ENCODE results near the gene MYMK.
A peak's percentile ranks its signal among the peaks of the same experiment; 100 is the strongest.

Gene MYMK

GRCh38 chr9:133536080-133536479 is 11.3 kb upstream of the MYMK start:
- no peak for TF ChIP-seq CTCF (IDR thresholded peaks at IDR 0.05; ENCODE audit: low read depth, low read length)
- no peak for DNase-seq (ENCODE audit: low read depth, low spot score)
- in situ Hi-C loops (cut with HindIII; ENCODE audit: low sequenced_read_pairs): no loop called here
- H3K4me3 ChIP-seq (ENCODE audit: low read depth, low read length): no peak overlapping the region

- no peak for TF ChIP-seq CTCF (IDR thresholded peaks at IDR 0.05; ENCODE audit: low read depth, low read length)
- H3K4me3 ChIP-seq (ENCODE audit: low read depth, low read length): no peak overlapping the region
- in situ Hi-C loops (cut with HindIII; ENCODE audit: low sequenced_read_pairs): no loop called here
- DNase-seq (ENCODE audit: low read depth, low spot score): no peak
Measured at GRCh38 chr9:133535306-133535877, 10.6 kb upstream of the MYMK start.

GRCh38 chr9:133534346-133535291 is 9.9 kb upstream of the MYMK start, which contains the start of gene ADAMTSL2:
Gene ADAMTSL2, plus strand, starts transcription at chr9:133534704. Its CDS starts 2,009 bp downstream, at chr9:133536713.
- no peak for TF ChIP-seq CTCF (IDR thresholded peaks at IDR 0.05; ENCODE audit: low read depth, low read length)
- in situ Hi-C loops (cut with HindIII; ENCODE audit: low sequenced_read_pairs): no loop called here
- peak; percentile 45 for DNase-seq (ENCODE audit: low read depth, low spot score)
- no peak within 1 kb of the TSS for H3K4me3 ChIP-seq (ENCODE audit: low read depth, low read length)

GRCh38 chr9:133533857-133534256 is 9.1 kb upstream of the MYMK start:
- no peak overlapping the region for H3K4me3 ChIP-seq (ENCODE audit: low read depth, low read length)
- in situ Hi-C loops (cut with HindIII; ENCODE audit: low sequenced_read_pairs): no loop called here
- no peak for DNase-seq (ENCODE audit: low read depth, low spot score)
- no peak for TF ChIP-seq CTCF (IDR thresholded peaks at IDR 0.05; ENCODE audit: low read depth, low read length)

GRCh38 chr9:133532937-133533668 is 8.3 kb upstream of the MYMK start:
- DNase-seq (ENCODE audit: low read depth, low spot score): peak; percentile 17
- no peak overlapping the region for H3K4me3 ChIP-seq (ENCODE audit: low read depth, low read length)
- TF ChIP-seq CTCF (IDR thresholded peaks at IDR 0.05; ENCODE audit: low read depth, low read length): peak; percentile 50
- in situ Hi-C loops (cut with HindIII; ENCODE audit: low sequenced_read_pairs): no loop called here

- in situ Hi-C loops (cut with HindIII; ENCODE audit: low sequenced_read_pairs): no loop called here
- DNase-seq (ENCODE audit: low read depth, low spot score): no peak
- no peak for TF ChIP-seq CTCF (IDR thresholded peaks at IDR 0.05; ENCODE audit: low read depth, low read length)
- no peak overlapping the region for H3K4me3 ChIP-seq (ENCODE audit: low read depth, low read length)
Measured at GRCh38 chr9:133531293-133531692, 6.5 kb upstream of the MYMK start.

Measured in astrocyte of the spinal cord (primary cell).